Measurements from ENCODE around the gene DFFB.

- TF ChIP-seq EP300 (IDR thresholded peaks at IDR 0.05; ENCODE audit: low read depth) (no peak), POLR2AphosphoS5 (IDR thresholded peaks at IDR 0.05) (no peak)
- TF ChIP-seq, protein P1, sequence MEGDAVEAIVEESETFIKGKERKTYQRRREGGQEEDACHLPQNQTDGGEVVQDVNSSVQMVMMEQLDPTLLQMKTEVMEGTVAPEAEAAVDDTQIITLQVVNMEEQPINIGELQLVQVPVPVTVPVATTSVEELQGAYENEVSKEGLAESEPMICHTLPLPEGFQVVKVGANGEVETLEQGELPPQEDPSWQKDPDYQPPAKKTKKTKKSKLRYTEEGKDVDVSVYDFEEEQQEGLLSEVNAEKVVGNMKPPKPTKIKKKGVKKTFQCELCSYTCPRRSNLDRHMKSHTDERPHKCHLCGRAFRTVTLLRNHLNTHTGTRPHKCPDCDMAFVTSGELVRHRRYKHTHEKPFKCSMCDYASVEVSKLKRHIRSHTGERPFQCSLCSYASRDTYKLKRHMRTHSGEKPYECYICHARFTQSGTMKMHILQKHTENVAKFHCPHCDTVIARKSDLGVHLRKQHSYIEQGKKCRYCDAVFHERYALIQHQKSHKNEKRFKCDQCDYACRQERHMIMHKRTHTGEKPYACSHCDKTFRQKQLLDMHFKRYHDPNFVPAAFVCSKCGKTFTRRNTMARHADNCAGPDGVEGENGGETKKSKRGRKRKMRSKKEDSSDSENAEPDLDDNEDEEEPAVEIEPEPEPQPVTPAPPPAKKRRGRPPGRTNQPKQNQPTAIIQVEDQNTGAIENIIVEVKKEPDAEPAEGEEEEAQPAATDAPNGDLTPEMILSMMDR (IDR thresholded peaks at IDR 0.05) = no peak
These were observed 23.3 kb downstream of the DFFB start for GRCh38 chr1:3880429-3881192.
